Mesenchymal stem cell (in vitro differentiated cells and primary cell): ENCODE results near the gene NDUFA8.

Experiments
- DNase-seq: peaks from one replicate; pipeline ENCODE4 v3.0.0-alpha.2; 2013
- H2AFZ ChIP-seq: one replicate; pipeline ENCODE4 v1.6.1; 2013; ENCODE audit warnings: low read depth, mild to moderate bottlenecking, control low read depth, inconsistent platforms, low read length, moderate library complexity
- H2AK5ac ChIP-seq: 2 replicates; pipeline ENCODE4 v1.6.1; 2013; ENCODE audit warnings: low read length, moderate library complexity, mild to moderate bottlenecking, inconsistent platforms; ENCODE audit not compliant: severe bottlenecking
- H2BK120ac ChIP-seq: one replicate; pipeline ENCODE4 v1.6.1; 2013; ENCODE audit warnings: low read depth, mild to moderate bottlenecking, inconsistent platforms, low read length, moderate library complexity
- H2BK12ac ChIP-seq, 2 experiments: one replicate each; pipeline ENCODE4 v1.6.1; 2013; ENCODE audit warnings: inconsistent platforms in 2 of 2, low read length in 2 of 2, mild to moderate bottlenecking in 2 of 2, moderate library complexity in 2 of 2, control low read depth in 1 of 2
- H2BK15ac ChIP-seq: one replicate; pipeline ENCODE4 v1.6.1; 2013; ENCODE audit warnings: mild to moderate bottlenecking, low read depth, inconsistent platforms; ENCODE audit not compliant: poor library complexity, severe bottlenecking
- H2BK5ac ChIP-seq: 2 replicates; pipeline ENCODE4 v1.6.1; 2013; ENCODE audit warnings: low read depth, mild to moderate bottlenecking, low read length, control low read depth, inconsistent platforms; ENCODE audit not compliant: poor library complexity, severe bottlenecking
- H3K14ac ChIP-seq, 2 experiments: one replicate each; pipeline ENCODE4 v1.6.1; 2013; ENCODE audit warnings: inconsistent platforms in 2 of 2, low read length in 2 of 2, control low read depth in 1 of 2, mild to moderate bottlenecking in 1 of 2, moderate library complexity in 1 of 2
- H3K18ac ChIP-seq, 2 experiments: one replicate each; pipeline ENCODE4 v1.6.1; 2013; ENCODE audit warnings: inconsistent platforms in 2 of 2, low read length in 2 of 2, control low read depth in 1 of 2, low read depth in 1 of 2, mild to moderate bottlenecking in 1 of 2
- H3K23ac ChIP-seq, 2 experiments: one replicate each; pipeline ENCODE4 v1.6.1; 2013; ENCODE audit warnings: inconsistent platforms in 2 of 2, low read length in 2 of 2, mild to moderate bottlenecking in 2 of 2, moderate library complexity in 2 of 2, control low read depth in 1 of 2
- H3K27ac ChIP-seq: 2 replicates; pipeline ENCODE4 v1.5.1; 2013; ENCODE audit warnings: mild to moderate bottlenecking, moderate library complexity, low read length, control low read depth, inconsistent platforms; ENCODE audit not compliant: poor library complexity, severe bottlenecking
- H3K27me3 ChIP-seq, 2 experiments: 2 replicates each; pipeline versions ENCODE4 v1.6.1 to v1.7.0; 2013; ENCODE audit warnings: low read length in 2 of 2, mild to moderate bottlenecking in 2 of 2, moderate library complexity in 2 of 2, control low read depth in 1 of 2, inconsistent platforms in 1 of 2; ENCODE audit not compliant: control insufficient read depth in 1 of 2, insufficient read depth in 1 of 2
- H3K36me3 ChIP-seq, 2 experiments: 2 replicates each; pipeline versions ENCODE4 v1.6.1 to v1.7.0; 2013; ENCODE audit warnings: low read length in 2 of 2, control low read depth in 1 of 2, inconsistent platforms in 1 of 2, low read depth in 1 of 2, mild to moderate bottlenecking in 1 of 2; ENCODE audit not compliant: insufficient read depth in 2 of 2, control insufficient read depth in 1 of 2
- H3K4ac ChIP-seq, 2 experiments: one replicate each; pipeline ENCODE4 v1.6.1; 2013; ENCODE audit warnings: inconsistent platforms in 2 of 2, low read length in 2 of 2, mild to moderate bottlenecking in 2 of 2, moderate library complexity in 2 of 2, control low read depth in 1 of 2, low read depth in 1 of 2
- H3K4me1 ChIP-seq: 2 replicates; pipeline ENCODE4 v1.6.1; 2013; ENCODE audit warnings: low read depth, low read length, control low read depth; ENCODE audit not compliant: control insufficient read depth, insufficient read depth
- H3K4me2 ChIP-seq: 2 replicates; pipeline ENCODE4 v1.6.1; 2013; ENCODE audit warnings: low read length, mild to moderate bottlenecking, inconsistent platforms; ENCODE audit not compliant: poor library complexity, severe bottlenecking
- H3K4me3 ChIP-seq, 2 experiments: 2 replicates each; pipeline versions ENCODE4 v1.5.1 to v1.7.0; 2013; ENCODE audit warnings: low read length in 2 of 2, mild to moderate bottlenecking in 2 of 2, control low read depth in 1 of 2, low read depth in 1 of 2; ENCODE audit not compliant: insufficient read depth in 1 of 2
- H3K79me1 ChIP-seq: replicated peaks from 2 replicates; pipeline ENCODE4 v1.6.1; 2013; ENCODE audit warnings: mild to moderate bottlenecking, control low read depth, low read length, inconsistent platforms; ENCODE audit not compliant: poor library complexity, severe bottlenecking
- H3K9ac ChIP-seq: 2 replicates; pipeline ENCODE4 v1.7.0; 2013; ENCODE audit warnings: mild to moderate bottlenecking, low read length, moderate library complexity
- H3K9me3 ChIP-seq: 2 replicates; pipeline ENCODE4 v1.7.0; 2013; ENCODE audit warnings: mild to moderate bottlenecking, low read length; ENCODE audit not compliant: control insufficient read depth
- H4K8ac ChIP-seq: one replicate; pipeline ENCODE4 v1.6.1; 2013; ENCODE audit warnings: inconsistent platforms, mild to moderate bottlenecking, low read length, moderate library complexity
- H4K91ac ChIP-seq: one replicate; pipeline ENCODE4 v1.6.1; 2013; ENCODE audit warnings: mild to moderate bottlenecking, low read length, inconsistent platforms
- WGBS: methylation state at CpG from one replicate; pipeline ENCODE4 v1.1.7; 2013; ENCODE audit warnings: mixed read lengths; 5-methylcytosine and 5-hydroxymethylcytosine counted together

NDUFA8 gene

GRCh38 chr9:122159925-122160246 lies 307 bp upstream of the NDUFA8 start:
- Histone ChIP-seq H3K79me1 (peaks cover 19% of the 10 kb centered on the region), H3K27me3 (peaks cover 13 to 24% of the 10 kb centered on the region in 2 experiments), H3K4me2 (peak overlapping the region; percentile 85), H3K4me3 (peak overlapping the region in 1 of 2 experiments; percentile 95), H3K4ac (no peak overlapping the region), H4K8ac (no peak overlapping the region), H3K18ac (no peak overlapping the region), H3K14ac (no peak overlapping the region), H2BK12ac (no peak overlapping the region), H3K36me3 (no peaks in the 10 kb centered on the region), H2BK5ac (no peak overlapping the region), H3K9me3 (peaks cover 8% of the 10 kb centered on the region), H3K27ac (no peak overlapping the region), H2AK5ac (no peak overlapping the region), H3K23ac (no peak overlapping the region), H2AFZ (peak overlapping the region; percentile 67), H4K91ac (no peak overlapping the region), H3K9ac (peak overlapping the region; percentile 97), H2BK120ac (no peak overlapping the region), H2BK15ac (no peak overlapping the region), H3K4me1 (no peaks in the 10 kb centered on the region)
- DNase-seq: no peak
- 50% methylated on average over 4 of the region's 6 CpGs for whole genome bisulfite sequencing

- Histone ChIP-seq H2BK15ac (no peak overlapping the region), H4K8ac (no peak overlapping the region)
- WGBS: 100% methylated on average over 1 of the region's 3 CpGs
These were observed 1.4 kb downstream of the NDUFA8 start for GRCh38 chr9:122158202-122158601.

GRCh38 chr9:122155796-122156195 lies 3.8 kb downstream of the NDUFA8 start:
- over 99% methylated on average over 2 of the region's 4 CpGs for WGBS

More at GRCh38 chr9:122158202-122158601, 1.4 kb downstream of the NDUFA8 start:
- H3K27me3 ChIP-seq: peaks cover 9 to 11% of the 10 kb centered on the region in 2 experiments
- H3K14ac ChIP-seq: no peak overlapping the region
- H3K4me1 ChIP-seq: no peaks in the 10 kb centered on the region
- H2BK12ac ChIP-seq: no peak overlapping the region
- no peak overlapping the region for H3K4ac ChIP-seq
- peak; percentile 74 for DNase-seq
- H3K27ac ChIP-seq: no peak overlapping the region
- peak overlapping the region in 1 of 2 experiments; percentile 5 for H3K4me3 ChIP-seq
- H3K9me3 ChIP-seq: peaks cover 8% of the 10 kb centered on the region
- H3K18ac ChIP-seq: no peak overlapping the region
- H4K91ac ChIP-seq: no peak overlapping the region
- no peak overlapping the region for H2AK5ac ChIP-seq
- no peak overlapping the region for H2AFZ ChIP-seq
- H3K36me3 ChIP-seq: no peaks in the 10 kb centered on the region
- H2BK120ac ChIP-seq: no peak overlapping the region
- no peak overlapping the region for H3K9ac ChIP-seq
- H2BK5ac ChIP-seq: no peak overlapping the region
- no peak overlapping the region for H3K23ac ChIP-seq
- no peak overlapping the region for H3K4me2 ChIP-seq
- peaks cover 21% of the 10 kb centered on the region for H3K79me1 ChIP-seq

GRCh38 chr9:122151267-122151828 lies 8.2 kb downstream of the NDUFA8 start:
- Histone ChIP-seq H3K36me3 (peaks cover 16 to 35% of the 10 kb centered on the region in 2 experiments), H3K4ac (no peak overlapping the region), H3K4me3 (no peak overlapping the region), H2BK12ac (no peak overlapping the region), H4K91ac (no peak overlapping the region), H3K14ac (no peak overlapping the region), H2BK5ac (no peak overlapping the region), H2AK5ac (no peak overlapping the region), H3K4me2 (no peak overlapping the region), H3K9me3 (no peaks in the 10 kb centered on the region), H3K9ac (no peak overlapping the region), H3K4me1 (no peaks in the 10 kb centered on the region), H2AFZ (no peak overlapping the region), H2BK120ac (no peak overlapping the region), H3K23ac (no peak overlapping the region), H3K27ac (no peak overlapping the region), H4K8ac (no peak overlapping the region), H2BK15ac (no peak overlapping the region), H3K27me3 (no peaks in the 10 kb centered on the region), H3K79me1 (peaks cover 26% of the 10 kb centered on the region), H3K18ac (no peak overlapping the region)
- 94% methylated on average over 4 of the region's 4 CpGs for WGBS
- no peak for DNase-seq

More at GRCh38 chr9:122155796-122156195, 3.8 kb downstream of the NDUFA8 start:
- no peak overlapping the region for H2AK5ac ChIP-seq
- H3K27me3 ChIP-seq: no peaks in the 10 kb centered on the region
- H3K27ac ChIP-seq: no peak overlapping the region
- peaks cover 3 to 6% of the 10 kb centered on the region in 2 experiments for H3K36me3 ChIP-seq
- H3K4me3 ChIP-seq: no peak overlapping the region
- DNase-seq: peak; percentile 14
- no peak overlapping the region for H2AFZ ChIP-seq
- H3K14ac ChIP-seq: no peak overlapping the region
- H2BK15ac ChIP-seq: no peak overlapping the region
- no peak overlapping the region for H4K8ac ChIP-seq
- H3K4me2 ChIP-seq: no peak overlapping the region
- no peaks in the 10 kb centered on the region for H3K9me3 ChIP-seq
- no peak overlapping the region for H2BK120ac ChIP-seq
- no peak overlapping the region for H3K4ac ChIP-seq
- no peak overlapping the region for H3K18ac ChIP-seq
- no peaks in the 10 kb centered on the region for H3K4me1 ChIP-seq
- H3K9ac ChIP-seq: no peak overlapping the region
- H2BK5ac ChIP-seq: no peak overlapping the region
- no peak overlapping the region for H2BK12ac ChIP-seq
- no peak overlapping the region for H3K23ac ChIP-seq
- H4K91ac ChIP-seq: no peak overlapping the region
- peaks cover 31% of the 10 kb centered on the region for H3K79me1 ChIP-seq
